ENCODE data around the gene ITPKC.

ITPKC gene

DNA sequence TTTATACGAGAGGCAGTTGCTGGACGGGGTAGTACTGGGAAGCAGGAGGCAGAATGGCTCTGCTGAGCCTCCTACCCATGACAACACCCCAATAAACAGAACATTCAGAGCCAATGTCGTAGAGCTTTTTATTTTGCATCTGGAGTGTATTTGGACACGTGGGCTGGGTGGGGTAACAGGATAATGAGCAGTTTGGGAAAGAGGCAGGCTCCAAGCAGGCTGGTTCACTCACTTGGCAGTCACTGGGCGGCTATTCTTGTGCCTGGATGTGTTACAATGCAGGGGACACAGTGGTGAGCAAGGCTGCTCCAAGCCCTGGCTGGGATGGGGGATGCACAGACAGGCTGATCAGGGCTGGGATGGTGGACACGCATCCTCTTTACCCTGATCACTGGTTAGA, 23.8 kb downstream of the ITPKC start:
- no peak for DNase-seq (ENCODE audit: low read depth in 3 of 3)

- DNase-seq (ENCODE audit: low read depth in 3 of 3): no peak
Observed at GRCh38 chr19:40741527-40742390, 24.8 kb downstream of the ITPKC start.

GRCh38 chr19:40742477-40742876, 25.6 kb downstream of the ITPKC start:
- DNase-seq (ENCODE audit: low read depth in 3 of 3): no peak

- DNase-seq (ENCODE audit: low read depth in 3 of 3): no peak
Observed at GRCh38 chr19:40742886-40743285, 26.0 kb downstream of the ITPKC start.

GRCh38 chr19:40743926-40744325, 27.0 kb downstream of the ITPKC start:
- DNase-seq (ENCODE audit: low read depth in 3 of 3): no peak

GRCh38 chr19:40744554-40745401, 27.9 kb downstream of the ITPKC start:
- no peak for DNase-seq (ENCODE audit: low read depth in 3 of 3)

DNA sequence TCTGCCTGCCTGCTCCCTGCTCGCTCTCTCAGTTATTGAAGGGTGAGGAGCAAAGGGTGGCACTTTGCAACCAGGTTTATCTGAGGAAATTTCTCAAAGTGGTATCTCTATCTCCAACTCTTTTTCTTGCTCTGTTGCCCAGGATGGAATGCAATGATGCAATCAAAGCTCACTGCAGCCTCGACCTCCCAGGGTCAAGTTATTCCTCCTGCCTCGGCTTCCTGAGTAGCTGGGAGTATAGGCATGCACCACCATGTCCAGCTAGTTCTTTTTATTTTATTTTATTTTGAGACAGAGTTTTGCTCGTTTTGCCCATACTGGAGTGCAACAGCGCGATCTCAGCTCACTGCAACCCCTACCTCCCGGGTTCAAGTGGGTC, 28.5 kb downstream of the ITPKC start:
- DNase-seq (ENCODE audit: low read depth in 3 of 3): no peak

DNA sequence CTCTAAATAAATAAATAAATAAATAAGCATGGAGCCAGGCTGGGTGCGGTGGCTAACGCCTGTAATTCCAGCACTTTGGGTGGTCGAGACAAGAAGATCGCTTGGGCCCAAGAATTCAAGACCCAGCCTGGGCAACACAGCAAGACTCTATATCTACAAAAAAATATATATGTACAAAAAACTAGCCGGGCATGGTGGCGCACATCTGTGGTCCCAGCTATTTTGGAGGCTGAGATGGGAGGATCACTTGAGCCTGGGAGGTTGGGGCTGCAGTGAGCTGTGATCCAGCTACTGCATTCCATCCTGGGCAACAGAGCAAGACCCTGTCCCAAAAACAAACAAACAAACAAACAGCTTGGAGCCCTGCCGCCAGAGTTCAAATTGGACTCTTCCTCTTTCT, 30.6 kb downstream of the ITPKC start:
- no peak for DNase-seq (ENCODE audit: low read depth in 3 of 3)

DNA sequence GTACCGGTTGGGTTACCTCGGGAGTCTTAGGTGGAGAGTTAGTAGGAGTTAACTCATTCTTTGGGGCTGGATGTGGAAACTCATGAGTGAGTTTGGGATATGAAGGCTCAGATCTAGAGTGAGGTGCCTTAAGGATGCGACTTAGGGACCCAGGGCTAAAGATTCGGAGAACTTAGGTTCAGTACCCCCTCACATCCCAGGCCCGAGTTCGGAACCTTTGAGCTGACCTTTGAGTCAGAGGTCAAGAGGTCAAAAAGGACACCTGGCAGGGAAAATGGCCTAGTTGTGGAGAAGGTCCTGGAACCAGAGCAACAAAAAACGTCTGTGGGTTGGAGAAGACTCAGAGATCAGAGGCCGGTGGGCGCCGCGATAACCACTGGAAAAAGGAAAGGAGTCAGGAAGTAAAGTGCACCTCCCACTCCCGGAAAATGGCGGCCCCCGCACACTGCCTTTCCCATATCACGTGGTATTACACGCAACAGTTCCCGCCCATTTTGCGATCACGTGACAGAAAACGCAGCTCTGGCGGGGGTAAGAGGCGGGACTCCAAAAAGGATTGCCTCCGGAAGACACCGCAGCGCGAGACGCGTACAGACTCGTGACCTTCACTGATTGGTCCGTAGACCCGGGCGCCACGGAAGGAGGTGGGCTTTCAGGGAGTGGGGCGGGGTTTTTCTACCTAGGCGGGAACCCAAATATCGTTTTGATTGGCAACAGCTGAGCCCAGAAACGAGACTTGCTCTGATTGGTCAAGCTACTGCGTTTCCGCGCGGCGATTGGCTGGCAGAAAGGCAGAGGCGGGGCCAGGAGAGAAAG, 33.4 kb downstream of the ITPKC start, which contains the start of gene ACTMAP:
TSS of gene ACTMAP (minus strand) at position 420 of the 816 bp plus-strand sequence. CDS start 674 bp downstream, outside the sequence.
- DNase-seq (ENCODE audit: low read depth in 3 of 3): peak; percentile 92 to 99 (median 98)

- peak; percentile 92 to 95 (median 92) for DNase-seq (ENCODE audit: low read depth in 3 of 3)
Observed at GRCh38 chr19:40750874-40751537, 34.1 kb downstream of the ITPKC start, which contains the start of gene SNRPA. SNRPA (plus strand) TSS chr19:40751203; CDS start chr19:40751409, 206 bp downstream.

DNA sequence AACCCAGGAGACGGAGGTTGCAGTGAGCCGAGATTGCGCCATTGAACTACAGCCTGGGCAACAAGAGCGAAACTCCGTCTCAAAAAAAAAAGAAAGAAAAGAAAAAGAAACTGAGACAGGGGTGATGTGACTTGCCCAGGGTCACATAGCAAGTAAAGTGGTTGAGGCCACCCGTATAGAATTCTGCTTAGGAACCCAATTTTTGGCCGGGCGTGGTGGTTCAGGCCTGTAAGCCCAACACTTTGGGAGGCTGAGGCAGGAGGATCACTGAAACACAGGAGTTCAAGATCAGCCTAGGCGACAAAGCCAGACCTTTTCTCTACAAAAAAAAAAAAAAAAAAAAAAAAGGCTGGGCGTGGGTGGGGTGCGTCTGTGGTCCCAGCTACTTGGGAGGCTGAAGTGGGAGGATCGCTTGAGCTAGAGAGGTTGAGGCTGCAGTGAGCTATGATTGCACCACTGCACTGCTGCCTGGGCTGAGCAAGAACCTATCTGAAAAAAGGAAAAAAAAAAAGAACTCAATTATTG, 35.4 kb downstream of the ITPKC start:
- no peak for DNase-seq (ENCODE audit: low read depth in 3 of 3)

DNA sequence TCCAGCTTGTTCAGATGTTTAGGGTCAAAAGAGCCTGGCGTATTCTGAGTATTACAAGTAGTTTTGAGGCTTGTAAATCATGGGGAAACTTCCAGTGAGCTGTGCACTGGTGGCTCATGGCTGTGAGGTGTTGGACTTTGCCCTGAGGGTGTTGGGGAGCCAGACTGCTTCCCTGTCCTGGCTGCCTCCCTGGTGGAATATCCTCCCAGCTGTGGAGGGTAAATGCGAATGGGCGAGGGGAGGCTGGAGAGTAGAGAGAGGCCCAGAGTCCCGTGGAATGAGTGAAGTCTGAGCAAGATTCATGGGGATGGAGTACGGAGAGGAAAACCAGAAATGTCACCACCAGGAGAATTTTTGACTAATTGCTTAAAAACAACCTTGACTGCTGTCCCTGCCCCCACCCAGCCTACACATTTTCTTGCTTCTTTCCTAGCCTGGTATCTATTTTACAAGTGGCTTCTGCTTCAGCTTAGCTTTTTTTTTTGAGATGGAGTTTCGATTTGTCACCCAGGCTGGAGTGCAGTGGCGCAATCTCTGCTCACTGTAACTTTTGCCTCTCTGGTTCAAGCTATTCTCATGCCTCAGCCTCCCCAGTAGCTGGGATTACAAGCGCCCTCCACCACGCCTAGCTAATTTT, 37.8 kb downstream of the ITPKC start:
- DNase-seq (ENCODE audit: low read depth in 3 of 3): no peak

GRCh38 chr19:40755248-40755624, 38.3 kb downstream of the ITPKC start:
- DNase-seq (ENCODE audit: low read depth in 3 of 3): no peak

DNA sequence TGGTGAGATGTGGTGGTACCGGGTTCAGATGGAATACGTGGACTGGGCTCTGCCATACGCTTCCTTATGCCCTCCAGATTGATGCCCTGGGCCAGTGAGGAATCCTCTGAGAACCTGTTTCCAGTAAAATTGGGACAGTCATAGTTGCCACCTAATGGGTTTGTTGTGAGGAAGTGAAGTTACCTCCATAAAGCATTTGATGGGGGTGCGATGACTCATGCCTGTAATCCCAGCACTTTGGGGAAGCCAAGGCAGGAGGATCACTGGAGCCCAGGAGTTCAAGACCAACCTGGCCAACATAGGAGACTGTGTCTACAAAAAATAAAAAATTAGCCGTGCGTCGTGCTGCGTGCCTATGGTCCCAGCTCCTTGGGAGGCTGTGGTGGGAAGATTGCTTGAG, 38.9 kb downstream of the ITPKC start:
- DNase-seq (ENCODE audit: low read depth in 3 of 3): no peak

DNA sequence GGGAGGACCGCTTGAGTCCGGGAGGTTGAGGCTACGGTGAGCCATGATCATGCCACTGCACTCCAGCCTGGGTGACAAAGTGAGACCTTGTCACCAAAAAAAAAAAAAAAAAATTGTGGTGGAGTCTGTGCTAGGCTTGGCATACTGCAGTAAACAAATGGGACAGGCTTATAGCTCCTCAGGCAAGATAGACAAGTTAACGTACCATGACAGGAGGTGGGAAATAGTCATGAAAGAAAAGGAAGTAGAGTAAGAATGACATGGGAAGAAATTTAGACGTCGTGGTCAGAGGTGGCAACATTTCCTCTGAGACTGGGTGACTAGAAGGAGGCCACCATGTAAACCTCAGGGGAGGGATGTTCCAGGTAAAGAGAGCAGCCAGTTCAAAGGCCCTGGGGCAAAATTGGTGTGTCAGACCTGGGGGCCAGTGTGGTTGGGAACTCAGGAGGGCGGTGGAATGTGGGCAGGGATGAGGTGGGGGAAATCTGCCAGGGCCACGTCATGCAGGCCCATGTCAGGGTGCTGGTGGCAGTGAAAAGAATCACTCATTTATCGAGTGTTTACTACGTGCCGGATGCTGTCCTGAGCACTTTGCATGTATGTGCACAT, 39.7 kb downstream of the ITPKC start:
- no peak for DNase-seq (ENCODE audit: low read depth in 3 of 3)

- DNase-seq (ENCODE audit: low read depth in 3 of 3): no peak
Observed at GRCh38 chr19:40758491-40758890, 41.6 kb downstream of the ITPKC start.

GRCh38 chr19:40759352-40759751, 42.4 kb downstream of the ITPKC start:
- DNase-seq (ENCODE audit: low read depth in 3 of 3): no peak

DNA sequence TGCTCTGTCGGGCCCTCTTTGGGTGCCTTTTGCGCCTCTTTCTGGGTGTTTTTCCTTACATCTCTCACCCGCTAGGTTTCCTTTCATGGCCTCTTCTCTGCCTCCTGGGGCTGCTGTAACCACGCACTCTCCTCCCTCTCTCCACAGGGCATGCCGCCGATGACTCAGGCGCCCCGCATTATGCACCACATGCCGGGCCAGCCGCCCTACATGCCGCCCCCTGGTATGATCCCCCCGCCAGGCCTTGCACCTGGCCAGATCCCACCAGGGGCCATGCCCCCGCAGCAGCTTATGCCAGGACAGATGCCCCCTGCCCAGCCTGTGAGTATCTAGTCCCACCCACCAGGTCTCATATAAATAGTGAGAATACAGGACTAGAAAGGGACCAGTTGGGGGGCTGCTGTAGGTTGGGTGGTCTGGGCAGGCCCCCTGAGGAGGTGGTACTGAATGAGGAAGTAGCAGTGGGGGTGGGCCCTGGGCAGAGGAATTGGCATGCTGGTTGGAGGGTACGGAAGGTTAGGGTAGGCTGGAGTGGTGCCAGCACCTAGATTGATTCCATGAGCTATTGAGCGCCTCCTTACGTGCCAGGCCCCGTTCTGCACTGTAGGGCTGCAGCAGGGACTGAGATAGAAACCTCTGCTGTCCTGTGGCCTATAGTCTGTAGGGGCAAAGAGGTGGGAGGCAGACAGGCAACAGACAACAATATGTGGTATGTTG, 46.0 kb downstream of the ITPKC start:
- DNase-seq (ENCODE audit: low read depth in 3 of 3): no peak

GRCh38 chr19:40763526-40763925, 46.6 kb downstream of the ITPKC start:
- no peak for DNase-seq (ENCODE audit: low read depth in 3 of 3)
